ENCODE measurements around the gene PPARD. TPM values are rescaled to one million over a fixed set of nuclear protein-coding genes. Genes with fewer than 3 reads are reported as not detected.

PPARD gene
- total and polyA plus RNA-seq, 8 donors, result 21.0 to 28.4 (median 23.9) TPM

GRCh38 chr6:35473075-35473849, 130.9 kb downstream of the PPARD start:
- no peak for DNase-seq
- Histone ChIP-seq H3K36me3 (peaks cover 0 to 67% of the 10 kb centered on the region in 2 donors), H3K4me3 (no peak overlapping the region), H3K9me3 (no peaks in the 10 kb centered on the region), H3K4me1 (peaks cover 15 to 38% of the 10 kb centered on the region in 2 donors), H3K27ac (no peak overlapping the region), H3K27me3 (no peaks in the 10 kb centered on the region)
- no peak for TF ChIP-seq CTCF (IDR thresholded peaks at IDR 0.05)
- intact Hi-C loops (cut with DNase I), result no loop called here
- ATAC-seq, result no peak

- no peak for TF ChIP-seq CTCF (IDR thresholded peaks at IDR 0.05)
- ATAC-seq (no peak), DNase-seq (no peak)
- Histone ChIP-seq H3K27ac (no peak overlapping the region), H3K9me3 (no peaks in the 10 kb centered on the region), H3K4me3 (no peak overlapping the region), H3K36me3 (peaks cover 0 to 72% of the 10 kb centered on the region in 2 donors), H3K27me3 (no peaks in the 10 kb centered on the region), H3K4me1 (peaks cover 15 to 36% of the 10 kb centered on the region in 2 donors)
- intact Hi-C loops (cut with DNase I), result no loop called here
Observed at GRCh38 chr6:35473850-35474130, 131.4 kb downstream of the PPARD start.

- H3K4me1 ChIP-seq, result peaks cover 15 to 31% of the 10 kb centered on the region in 2 donors
- H3K27ac ChIP-seq, result no peak overlapping the region
- TF ChIP-seq CTCF (IDR thresholded peaks at IDR 0.05), result no peak
- intact Hi-C loops (cut with DNase I), result no loop called here
- no peak overlapping the region for H3K4me3 ChIP-seq
- H3K27me3 ChIP-seq, result no peaks in the 10 kb centered on the region
- peak in 1 of 4 donors; percentile 47 for DNase-seq
- H3K9me3 ChIP-seq, result no peaks in the 10 kb centered on the region
- ATAC-seq, result no peak
- H3K36me3 ChIP-seq, result peaks cover 0 to 73% of the 10 kb centered on the region in 2 donors
Observed at GRCh38 chr6:35474131-35474941, 132.0 kb downstream of the PPARD start.

GRCh38 chr6:35474942-35475570, 132.7 kb downstream of the PPARD start:
- ATAC-seq (no peak), DNase-seq (no peak)
- H3K4me3 ChIP-seq, result no peak overlapping the region
- no peaks in the 10 kb centered on the region for H3K27me3 ChIP-seq
- H3K36me3 ChIP-seq, result peaks cover 0 to 73% of the 10 kb centered on the region in 2 donors
- no peaks in the 10 kb centered on the region for H3K9me3 ChIP-seq
- peaks cover 10 to 23% of the 10 kb centered on the region in 2 donors for H3K4me1 ChIP-seq
- H3K27ac ChIP-seq, result no peak overlapping the region
- TF ChIP-seq CTCF (IDR thresholded peaks at IDR 0.05), result no peak
- intact Hi-C loops (cut with DNase I), result no loop called here

GRCh38 chr6:35475573-35475972, 133.2 kb downstream of the PPARD start:
- TF ChIP-seq CTCF (IDR thresholded peaks at IDR 0.05), result no peak
- H3K36me3 ChIP-seq, result peaks cover 0 to 72% of the 10 kb centered on the region in 2 donors
- peaks cover 6 to 19% of the 10 kb centered on the region in 2 donors for H3K4me1 ChIP-seq
- no peak for ATAC-seq
- intact Hi-C loops (cut with DNase I), result no loop called here
- DNase-seq, result peak in 1 of 4 donors; percentile 39
- no peak overlapping the region for H3K27ac ChIP-seq
- H3K27me3 ChIP-seq, result no peaks in the 10 kb centered on the region
- no peaks in the 10 kb centered on the region for H3K9me3 ChIP-seq
- no peak overlapping the region for H3K4me3 ChIP-seq
